Measurements from ENCODE around the gene SMARCA4. TPM values are rescaled to one million over a fixed set of nuclear protein-coding genes. Genes with fewer than 3 reads are reported as not detected.
"Not testable (repeated sequence)": the region's sequence is repeated elsewhere in the genome, so short reads cannot be mapped to it uniquely, and the experiment has no call there.

SMARCA4 gene
- total RNA-seq, 1 donor from 2014 or later, result 177 TPM

DNA sequence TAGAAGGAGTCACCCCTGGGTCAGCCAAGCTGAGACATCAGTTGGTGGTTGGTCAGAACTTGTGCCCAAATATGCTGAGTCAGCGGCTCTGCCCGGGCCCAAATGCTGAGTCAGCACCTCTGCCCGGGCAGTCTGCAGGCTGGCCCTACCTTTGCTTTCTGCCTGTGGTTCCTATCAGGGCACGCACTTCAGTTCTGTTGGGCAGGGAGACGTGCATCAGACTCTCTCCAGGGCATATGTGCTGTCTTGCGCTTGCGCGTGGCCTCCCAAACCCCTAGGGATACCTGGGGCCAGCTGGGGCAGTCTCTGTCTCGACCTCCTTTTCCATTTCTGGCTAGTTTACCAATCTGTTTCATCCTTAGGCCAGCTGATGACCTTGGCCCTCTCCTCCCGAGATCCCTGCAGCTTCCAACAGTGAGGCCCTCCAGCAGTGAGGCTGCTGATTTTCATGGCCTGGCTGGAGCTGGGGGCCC lies 104.0 kb downstream of the SMARCA4 start:
- Mint-ChIP-seq H3K4me1 (ENCODE audit: low read depth) (peaks cover 5% of the 10 kb centered on the region), H3K4me3 (no peak overlapping the region), H3K9me3 (no peaks in the 10 kb centered on the region), H3K27me3 (ENCODE audit: insufficient read depth) (no peaks in the 10 kb centered on the region), H3K36me3 (ENCODE audit: low read depth) (peaks cover 23% of the 10 kb centered on the region), H3K27ac (no peak overlapping the region)
- no peak for DNase-seq (ENCODE audit: low spot score)
- intact Hi-C loops (cut with micrococcal nuclease), result no loop called here

- Mint-ChIP-seq H3K36me3 (ENCODE audit: low read depth) (peaks cover 21% of the 10 kb centered on the region), H3K9me3 (no peaks in the 10 kb centered on the region), H3K27ac (no peak overlapping the region), H3K4me3 (no peak overlapping the region), H3K4me1 (ENCODE audit: low read depth) (peaks cover 5% of the 10 kb centered on the region), H3K27me3 (ENCODE audit: insufficient read depth) (no peaks in the 10 kb centered on the region)
- intact Hi-C loops (cut with micrococcal nuclease), result no loop called here
- no peak for DNase-seq (ENCODE audit: low spot score)
Measured at GRCh38 chr19:11066326-11066725, 105.5 kb downstream of the SMARCA4 start.

- no peak overlapping the region for H3K27ac Mint-ChIP-seq
- no peaks in the 10 kb centered on the region for H3K9me3 Mint-ChIP-seq
- H3K4me3 Mint-ChIP-seq, result no peak overlapping the region
- no peaks in the 10 kb centered on the region for H3K27me3 Mint-ChIP-seq (ENCODE audit: insufficient read depth)
- DNase-seq (ENCODE audit: low spot score), result no peak
- H3K36me3 Mint-ChIP-seq (ENCODE audit: low read depth), result peaks cover 21% of the 10 kb centered on the region
- intact Hi-C loops (cut with micrococcal nuclease), result no loop called here
- peaks cover 5% of the 10 kb centered on the region for H3K4me1 Mint-ChIP-seq (ENCODE audit: low read depth)
Measured at GRCh38 chr19:11067356-11068113, 106.7 kb downstream of the SMARCA4 start.

GRCh38 chr19:11069561-11069960 lies 108.7 kb downstream of the SMARCA4 start:
- H3K27me3 Mint-ChIP-seq (ENCODE audit: insufficient read depth), result no peaks in the 10 kb centered on the region
- peaks cover 21% of the 10 kb centered on the region for H3K36me3 Mint-ChIP-seq (ENCODE audit: low read depth)
- intact Hi-C loops (cut with micrococcal nuclease), result no loop called here
- H3K27ac Mint-ChIP-seq, result no peak overlapping the region
- H3K4me3 Mint-ChIP-seq, result no peak overlapping the region
- H3K9me3 Mint-ChIP-seq, result no peaks in the 10 kb centered on the region
- no peak for DNase-seq (ENCODE audit: low spot score)
- H3K4me1 Mint-ChIP-seq (ENCODE audit: low read depth), result peaks cover 5% of the 10 kb centered on the region

GRCh38 chr19:11070123-11070522 lies 109.3 kb downstream of the SMARCA4 start:
- H3K27me3 Mint-ChIP-seq (ENCODE audit: insufficient read depth), result no peaks in the 10 kb centered on the region
- H3K9me3 Mint-ChIP-seq, result no peaks in the 10 kb centered on the region
- no peak for DNase-seq (ENCODE audit: low spot score)
- intact Hi-C loops (cut with micrococcal nuclease), result no loop called here
- H3K27ac Mint-ChIP-seq, result no peak overlapping the region
- H3K4me1 Mint-ChIP-seq (ENCODE audit: low read depth), result peaks cover 5% of the 10 kb centered on the region
- H3K4me3 Mint-ChIP-seq, result no peak overlapping the region
- H3K36me3 Mint-ChIP-seq (ENCODE audit: low read depth), result peaks cover 18% of the 10 kb centered on the region

DNA sequence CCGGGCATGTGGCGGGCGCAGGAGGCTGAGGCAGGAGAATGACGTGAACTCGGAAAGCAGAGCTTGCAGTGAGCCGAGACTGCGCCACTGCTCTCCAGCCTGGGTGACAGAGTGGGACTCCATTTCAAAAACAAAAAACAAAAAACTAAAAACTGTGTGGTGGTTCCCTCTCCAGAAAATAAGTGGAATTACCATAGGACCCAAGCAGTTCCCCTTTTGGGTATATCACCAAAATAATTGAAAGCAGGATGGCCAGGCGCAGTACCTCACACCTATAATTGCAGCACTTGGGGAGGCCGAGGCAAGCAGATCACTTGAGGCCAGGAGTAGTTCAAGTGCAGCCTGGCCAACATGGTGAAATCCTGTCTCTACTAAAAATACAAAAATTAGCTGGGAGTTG lies 112.7 kb downstream of the SMARCA4 start:
- Mint-ChIP-seq H3K27ac (no peak overlapping the region), H3K9me3 (no peaks in the 10 kb centered on the region), H3K4me3 (no peak overlapping the region), H3K4me1 (ENCODE audit: low read depth) (peaks cover 5% of the 10 kb centered on the region), H3K36me3 (ENCODE audit: low read depth) (peaks cover 8% of the 10 kb centered on the region), H3K27me3 (ENCODE audit: insufficient read depth) (no peaks in the 10 kb centered on the region)
- intact Hi-C loops (cut with micrococcal nuclease), result no loop called here
- no peak for DNase-seq (ENCODE audit: low spot score)

GRCh38 chr19:11076792-11077191 lies 116.0 kb downstream of the SMARCA4 start:
- H3K4me1 Mint-ChIP-seq (ENCODE audit: low read depth); H3K27ac Mint-ChIP-seq; H3K36me3 Mint-ChIP-seq (ENCODE audit: low read depth); intact Hi-C loops (cut with micrococcal nuclease); H3K4me3 Mint-ChIP-seq; H3K27me3 Mint-ChIP-seq (ENCODE audit: insufficient read depth); H3K9me3 Mint-ChIP-seq; DNase-seq (ENCODE audit: low spot score): not testable (repeated sequence)

DNA sequence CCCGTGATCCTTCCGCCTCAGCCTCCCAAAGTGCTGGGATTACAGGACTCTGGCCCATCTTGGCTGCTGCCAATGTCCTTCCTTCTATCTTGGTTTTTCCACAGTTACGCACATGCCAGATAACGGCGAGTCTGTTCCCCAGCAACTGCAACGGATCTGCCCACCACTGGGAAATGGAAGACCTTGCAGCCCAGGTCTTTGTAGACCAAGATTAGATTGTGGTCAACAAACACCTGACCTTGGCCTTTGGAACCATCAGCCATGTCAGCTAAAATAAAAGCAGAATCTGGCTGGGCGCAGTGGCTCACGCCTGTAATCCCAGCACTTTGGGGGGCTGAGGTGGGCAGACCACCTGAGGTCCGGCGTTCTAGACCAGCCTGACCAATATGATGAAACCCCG lies 118.1 kb downstream of the SMARCA4 start:
- intact Hi-C loops (cut with micrococcal nuclease), result no loop called here
- DNase-seq (ENCODE audit: low spot score), result no peak
- H3K27me3 Mint-ChIP-seq (ENCODE audit: insufficient read depth), result no peaks in the 10 kb centered on the region
- no peaks in the 10 kb centered on the region for H3K4me1 Mint-ChIP-seq (ENCODE audit: low read depth)
- H3K27ac Mint-ChIP-seq, result no peak overlapping the region
- no peaks in the 10 kb centered on the region for H3K9me3 Mint-ChIP-seq
- no peak overlapping the region for H3K4me3 Mint-ChIP-seq
- peaks cover 1% of the 10 kb centered on the region for H3K36me3 Mint-ChIP-seq (ENCODE audit: low read depth)

DNA sequence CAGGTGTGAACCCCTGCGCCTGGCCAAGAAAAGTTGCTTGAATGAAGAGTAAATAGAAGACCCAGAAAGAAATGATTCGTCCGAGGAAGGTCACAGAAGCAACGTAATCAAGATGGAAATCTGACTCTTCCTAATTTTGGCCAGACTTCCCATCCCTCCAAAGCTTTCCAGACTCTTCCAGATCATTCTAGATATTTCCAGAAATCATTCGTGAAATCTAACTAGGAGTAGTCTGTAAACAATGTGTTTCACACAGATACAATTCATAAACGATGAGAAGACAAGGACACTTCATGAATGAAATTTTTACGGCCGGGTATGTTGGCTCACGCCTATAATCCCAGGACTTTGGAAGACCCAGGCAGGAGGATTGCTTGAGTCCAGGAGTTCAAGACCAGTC lies 119.2 kb downstream of the SMARCA4 start:
- H3K9me3 Mint-ChIP-seq, result no peaks in the 10 kb centered on the region
- H3K36me3 Mint-ChIP-seq (ENCODE audit: low read depth), result peaks cover 2% of the 10 kb centered on the region
- H3K27ac Mint-ChIP-seq, result no peak overlapping the region
- DNase-seq (ENCODE audit: low spot score), result no peak
- H3K4me3 Mint-ChIP-seq, result no peak overlapping the region
- no peaks in the 10 kb centered on the region for H3K4me1 Mint-ChIP-seq (ENCODE audit: low read depth)
- intact Hi-C loops (cut with micrococcal nuclease), result no loop called here
- no peaks in the 10 kb centered on the region for H3K27me3 Mint-ChIP-seq (ENCODE audit: insufficient read depth)

GRCh38 chr19:11087870-11088505 lies 127.2 kb downstream of the SMARCA4 start:
- Mint-ChIP-seq H3K27me3 (ENCODE audit: insufficient read depth) (no peaks in the 10 kb centered on the region), H3K9me3 (no peaks in the 10 kb centered on the region), H3K36me3 (ENCODE audit: low read depth) (peaks cover 13% of the 10 kb centered on the region), H3K4me3 (no peak overlapping the region), H3K4me1 (ENCODE audit: low read depth) (peaks cover 26% of the 10 kb centered on the region), H3K27ac (peak overlapping the region; percentile 99)
- intact Hi-C loops (cut with micrococcal nuclease), result loop anchor here (1.0 to 5.0 kb wide), 3 partner anchors 8 to 1704 kb away; partner anchors contain the start of genes JUNB, TIMM29 and YIPF2
- no peak for DNase-seq (ENCODE audit: low spot score)

DNA sequence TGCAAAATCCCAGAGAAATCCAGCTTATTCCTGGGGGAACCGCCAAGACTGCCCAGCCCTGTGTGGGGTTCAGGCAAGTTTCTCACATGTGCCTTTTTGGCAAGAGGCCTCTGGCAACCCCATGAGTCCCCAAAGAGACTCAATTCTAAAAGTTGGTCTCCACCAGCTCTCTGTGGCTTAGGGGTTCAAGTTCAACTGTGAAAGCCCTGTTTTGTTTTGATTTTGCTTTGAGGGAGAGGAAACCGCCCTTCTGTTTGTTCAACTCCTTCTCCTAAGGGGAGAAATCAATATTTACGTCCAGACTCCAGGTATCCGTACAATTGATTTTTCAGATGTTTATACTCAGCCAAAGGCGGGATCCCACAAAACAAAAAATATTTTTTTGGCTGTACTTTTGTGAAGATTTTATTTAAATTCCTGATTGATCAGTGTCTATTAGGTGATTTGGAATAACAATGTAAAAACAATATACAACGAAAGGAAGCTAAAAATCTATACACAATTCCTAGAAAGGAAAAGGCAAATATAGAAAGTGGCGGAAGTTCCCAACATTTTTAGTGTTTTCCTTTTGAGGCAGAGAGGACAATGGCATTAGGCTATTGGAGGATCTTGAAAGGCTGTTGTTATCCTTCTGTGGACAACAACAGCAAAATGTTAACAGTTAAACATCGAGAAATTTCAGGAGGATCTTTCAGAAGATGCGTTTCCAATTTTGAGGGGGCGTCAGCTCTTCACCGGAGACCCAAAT lies 127.8 kb downstream of the SMARCA4 start:
- H3K27ac Mint-ChIP-seq, result peak overlapping the region; percentile 99

DNA sequence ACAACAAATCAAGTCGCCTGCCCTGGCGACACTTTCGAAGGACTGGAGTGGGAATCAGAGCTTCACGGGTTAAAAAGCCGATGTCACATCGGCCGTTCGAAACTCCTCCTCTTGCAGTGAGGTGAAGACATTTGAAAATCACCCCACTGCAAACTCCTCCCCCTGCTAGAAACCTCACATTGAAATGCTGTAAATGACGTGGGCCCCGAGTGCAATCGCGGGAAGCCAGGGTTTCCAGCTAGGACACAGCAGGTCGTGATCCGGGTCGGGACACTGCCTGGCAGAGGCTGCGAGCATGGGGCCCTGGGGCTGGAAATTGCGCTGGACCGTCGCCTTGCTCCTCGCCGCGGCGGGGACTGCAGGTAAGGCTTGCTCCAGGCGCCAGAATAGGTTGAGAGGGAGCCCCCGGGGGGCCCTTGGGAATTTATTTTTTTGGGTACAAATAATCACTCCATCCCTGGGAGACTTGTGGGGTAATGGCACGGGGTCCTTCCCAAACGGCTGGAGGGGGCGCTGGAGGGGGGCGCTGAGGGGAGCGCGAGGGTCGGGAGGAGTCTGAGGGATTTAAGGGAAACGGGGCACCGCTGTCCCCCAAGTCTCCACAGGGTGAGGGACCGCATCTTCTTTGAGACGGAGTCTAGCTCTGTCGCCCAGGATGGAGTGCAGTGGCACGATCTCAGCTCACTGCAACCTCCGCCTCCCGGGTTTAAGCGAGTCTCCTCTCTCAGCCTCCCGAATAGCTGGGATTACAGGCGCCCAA lies 128.6 kb downstream of the SMARCA4 start, which contains the start of gene LDLR:
Gene LDLR, plus strand, starts transcription at position 210 of the 760 bp plus-strand sequence. Its CDS starts 86 bp downstream, at position 296.
- Mint-ChIP-seq H3K4me3 (peak within 1 kb of the TSS; percentile 98), H3K27ac (peak within 1 kb of the TSS; percentile 99), H3K9me3 (no peaks in the 10 kb centered on the region), H3K4me1 (ENCODE audit: low read depth) (peaks cover 37% of the 10 kb centered on the region), H3K36me3 (ENCODE audit: low read depth) (peaks cover 19% of the 10 kb centered on the region), H3K27me3 (ENCODE audit: insufficient read depth) (no peaks in the 10 kb centered on the region)
- peak; percentile 88 for DNase-seq (ENCODE audit: low spot score)
- intact Hi-C loops (cut with micrococcal nuclease), result loop anchor here (1.0 to 10.0 kb wide), 12 partner anchors 53 to 1703 kb away; partner anchors contain the start of genes ANGPTL6, CARM1, CDC37 and DNM2

More for the DNA sequence above, 127.8 kb downstream of the SMARCA4 start:
- Mint-ChIP-seq H3K27me3 (ENCODE audit: insufficient read depth) (no peaks in the 10 kb centered on the region), H3K9me3 (no peaks in the 10 kb centered on the region), H3K4me1 (ENCODE audit: low read depth) (peaks cover 33% of the 10 kb centered on the region), H3K4me3 (peak overlapping the region; percentile 98), H3K36me3 (ENCODE audit: low read depth) (peaks cover 18% of the 10 kb centered on the region)
- DNase-seq (ENCODE audit: low spot score), result no peak
- intact Hi-C loops (cut with micrococcal nuclease), result loop anchor here (1.0 to 5.0 kb wide), 6 partner anchors 8 to 1704 kb away; partner anchors contain the start of genes CARM1, JUNB, SPC24 and TIMM29
